Mammary epithelial cell (primary cell): ENCODE measurements around the gene KIF1A.

Experiments used
- CTCF ChIP-seq, 2 donors: IDR thresholded peaks in 1 of 2; conservative IDR thresholded peaks in 1 of 2; 2 replicates each; pipeline ENCODE4 v1.5.1; 2011 to 2012; ENCODE audit warnings: inconsistent platforms in 2 of 2, low read length in 2 of 2, mild to moderate bottlenecking in 2 of 2, control low read depth in 1 of 2, low read depth in 1 of 2; ENCODE audit not compliant: insufficient read depth in 1 of 2; ENCODE audit errors: extremely low read depth in 1 of 2
- EZH2 ChIP-seq: IDR thresholded peaks from 2 replicates; pipeline ENCODE4 v1.6.1; 2012; ENCODE audit warnings: low read length, inconsistent platforms, borderline replicate concordance

GRCh38 chr2:240794178-240794721, 25.8 kb downstream of the KIF1A start:
- TF ChIP-seq EZH2 (no peak), CTCF (conservative IDR thresholded peaks at IDR 0.05 in 1 of 2, IDR thresholded peaks at IDR 0.05 in 1 of 2; ENCODE audit: extremely low read depth in 1 of 2, insufficient read depth in 1 of 2, low read depth in 1 of 2, low read length in 2 of 2) (no peak)
